HepG2 (cell line): ENCODE measurements around the gene KIRREL2. TPM values are rescaled to one million over a fixed set of nuclear protein-coding genes. Genes with fewer than 3 reads are reported as not detected.

Experiments used
- ATF6 ChIP-seq: sonication (generic); formaldehyde crosslinking; conservative IDR thresholded peaks from 2 replicates; pipeline ENCODE4 v1.4.0; 2020; ENCODE audit warnings: missing genetic modification reagents
- CC2D1A ChIP-seq: sonication (generic); formaldehyde crosslinking; IDR thresholded peaks from 2 replicates; pipeline ENCODE4 v1.8.1; 2023; ENCODE audit warnings: mild to moderate bottlenecking, missing genetic modification reagents
- GZF1 ChIP-seq: sonication (generic); formaldehyde crosslinking; IDR thresholded peaks from 2 replicates; pipeline ENCODE4 v1.5.1; 2020; ENCODE audit warnings: mild to moderate bottlenecking, missing genetic modification reagents
- KLF15 ChIP-seq: sonication (generic); formaldehyde crosslinking; IDR thresholded peaks from 2 replicates; pipeline ENCODE4 v1.8.1; 2023; ENCODE audit warnings: borderline replicate concordance, mild to moderate bottlenecking, inconsistent platforms, missing genetic modification reagents, mixed read lengths
- SAP130 ChIP-seq: IDR thresholded peaks from 2 replicates; pipeline ENCODE4 v1.6.1; 2016; ENCODE audit warnings: low read depth
- TCF12 ChIP-seq, 2 experiments: fragments of 450-650 bp in 1 of 2; sonication (generic) in 1 of 2; formaldehyde crosslinking in 1 of 2; IDR thresholded peaks; 2 replicates each; pipeline versions ENCODE4 v1.6.1 to v1.8.0; 2017 to 2022; ENCODE audit warnings: antibody characterized with exemption in 1 of 2, mild to moderate bottlenecking in 1 of 2, missing genetic modification reagents in 1 of 2, moderate library complexity in 1 of 2
- ZFP91 ChIP-seq: sonication (generic); formaldehyde crosslinking; IDR thresholded peaks from 2 replicates; pipeline ENCODE4 v1.9.0; 2022; ENCODE audit warnings: missing genetic modification reagents, mild to moderate bottlenecking, borderline replicate concordance
- ZFY ChIP-seq: sonication (generic); formaldehyde crosslinking; IDR thresholded peaks from 2 replicates; pipeline ENCODE4 v1.4.0; 2020; ENCODE audit warnings: missing genetic modification reagents
- ZNF441 ChIP-seq: sonication (generic); formaldehyde crosslinking; IDR thresholded peaks from 2 replicates; pipeline ENCODE4 v1.7.0; 2021; ENCODE audit warnings: missing genetic modification reagents, borderline replicate concordance
- ZNF687 ChIP-seq: sonication (generic); formaldehyde crosslinking; IDR thresholded peaks from 2 replicates; pipeline ENCODE4 v1.5.1; 2020; ENCODE audit warnings: mild to moderate bottlenecking, missing genetic modification reagents, moderate library complexity
- ZNF720 ChIP-seq: sonication (generic); formaldehyde crosslinking; IDR thresholded peaks from 2 replicates; pipeline ENCODE4 v1.4.0; 2020; ENCODE audit warnings: missing genetic modification reagents
- polyA plus RNA-seq, 8 experiments: library from polyadenylated mRNA; depleted of rRNA in 3 of 8; stranded (reverse) in 7 of 8; unstranded in 1 of 8; fragments of >200 nt; fragmentation: Illumina TruSeq in 4 of 8; extraction: Trizol in 4 of 8; gene quantifications; 2 replicates each; pipeline versions ENCODE4 v1.2.1 to v1.2.3, GENCODE V29; 2011 to 2016; ENCODE audit warnings: low read depth in 4 of 8, missing spikeins in 1 of 8, mixed read lengths in 1 of 8; ENCODE audit not compliant: insufficient read depth in 1 of 8
- total RNA-seq, 5 experiments: library from RNA; depleted of rRNA; stranded (reverse); fragments of >200 nt; fragmentation: Illumina TruSeq; extraction: Trizol; gene quantifications; 2 replicates each; pipeline ENCODE4 v1.2.3, GENCODE V29; 2016; ENCODE audit warnings: low read depth in 1 of 5
- TF ChIP-seq, protein P1 (sequence below): sonication (generic); formaldehyde crosslinking; IDR thresholded peaks from 2 replicates; pipeline ENCODE4 v1.4.0; 2020; ENCODE audit warnings: missing genetic modification reagents, borderline replicate concordance
- TF ChIP-seq, protein P2 (sequence below): sonication (generic); formaldehyde crosslinking; IDR thresholded peaks from 2 replicates; pipeline ENCODE4 v1.5.0; 2020; ENCODE audit warnings: missing genetic modification reagents, mild to moderate bottlenecking, borderline replicate concordance

Gene KIRREL2
- total and polyA plus RNA-seq, 2 of the 13 experiments (the other 11 are each of a cell fraction or from before 2014, with no cell fraction given): 0.18 to 2.4 TPM

GRCh38 chr19:35860818-35861639, 4.3 kb downstream of the KIRREL2 start (continued):
- TF ChIP-seq ZFP91 (CRISPR knock-in tag): peak; percentile 70; the same call in 1 of the 2 replicates
- TF ChIP-seq TCF12 (IDR thresholded peaks at IDR 0.05): no peak
- 0 out of 2 replicates have a peak, but pooled peaks have one; percentile 46 for TF ChIP-seq TCF12 (CRISPR knock-in tag; IDR thresholded peaks at IDR 0.05)
- TF ChIP-seq, protein P1, sequence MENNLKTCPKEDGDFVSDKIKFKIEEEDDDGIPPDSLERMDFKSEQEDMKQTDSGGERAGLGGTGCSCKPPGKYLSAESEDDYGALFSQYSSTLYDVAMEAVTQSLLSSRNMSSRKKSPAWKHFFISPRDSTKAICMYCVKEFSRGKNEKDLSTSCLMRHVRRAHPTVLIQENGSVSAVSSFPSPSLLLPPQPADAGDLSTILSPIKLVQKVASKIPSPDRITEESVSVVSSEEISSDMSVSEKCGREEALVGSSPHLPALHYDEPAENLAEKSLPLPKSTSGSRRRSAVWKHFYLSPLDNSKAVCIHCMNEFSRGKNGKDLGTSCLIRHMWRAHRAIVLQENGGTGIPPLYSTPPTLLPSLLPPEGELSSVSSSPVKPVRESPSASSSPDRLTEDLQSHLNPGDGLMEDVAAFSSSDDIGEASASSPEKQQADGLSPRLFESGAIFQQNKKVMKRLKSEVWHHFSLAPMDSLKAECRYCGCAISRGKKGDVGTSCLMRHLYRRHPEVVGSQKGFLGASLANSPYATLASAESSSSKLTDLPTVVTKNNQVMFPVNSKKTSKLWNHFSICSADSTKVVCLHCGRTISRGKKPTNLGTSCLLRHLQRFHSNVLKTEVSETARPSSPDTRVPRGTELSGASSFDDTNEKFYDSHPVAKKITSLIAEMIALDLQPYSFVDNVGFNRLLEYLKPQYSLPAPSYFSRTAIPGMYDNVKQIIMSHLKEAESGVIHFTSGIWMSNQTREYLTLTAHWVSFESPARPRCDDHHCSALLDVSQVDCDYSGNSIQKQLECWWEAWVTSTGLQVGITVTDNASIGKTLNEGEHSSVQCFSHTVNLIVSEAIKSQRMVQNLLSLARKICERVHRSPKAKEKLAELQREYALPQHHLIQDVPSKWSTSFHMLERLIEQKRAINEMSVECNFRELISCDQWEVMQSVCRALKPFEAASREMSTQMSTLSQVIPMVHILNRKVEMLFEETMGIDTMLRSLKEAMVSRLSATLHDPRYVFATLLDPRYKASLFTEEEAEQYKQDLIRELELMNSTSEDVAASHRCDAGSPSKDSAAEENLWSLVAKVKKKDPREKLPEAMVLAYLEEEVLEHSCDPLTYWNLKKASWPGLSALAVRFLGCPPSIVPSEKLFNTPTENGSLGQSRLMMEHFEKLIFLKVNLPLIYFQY: peak; percentile 54; the same call in 1 of the 2 replicates
- peak; percentile 66 for TF ChIP-seq ZNF687 (CRISPR knock-in tag)
- 0 out of 2 replicates have a peak, but pooled peaks have one; percentile 50 for TF ChIP-seq GZF1
- TF ChIP-seq ZNF720 (CRISPR knock-in tag): no peak
- TF ChIP-seq, protein P2, sequence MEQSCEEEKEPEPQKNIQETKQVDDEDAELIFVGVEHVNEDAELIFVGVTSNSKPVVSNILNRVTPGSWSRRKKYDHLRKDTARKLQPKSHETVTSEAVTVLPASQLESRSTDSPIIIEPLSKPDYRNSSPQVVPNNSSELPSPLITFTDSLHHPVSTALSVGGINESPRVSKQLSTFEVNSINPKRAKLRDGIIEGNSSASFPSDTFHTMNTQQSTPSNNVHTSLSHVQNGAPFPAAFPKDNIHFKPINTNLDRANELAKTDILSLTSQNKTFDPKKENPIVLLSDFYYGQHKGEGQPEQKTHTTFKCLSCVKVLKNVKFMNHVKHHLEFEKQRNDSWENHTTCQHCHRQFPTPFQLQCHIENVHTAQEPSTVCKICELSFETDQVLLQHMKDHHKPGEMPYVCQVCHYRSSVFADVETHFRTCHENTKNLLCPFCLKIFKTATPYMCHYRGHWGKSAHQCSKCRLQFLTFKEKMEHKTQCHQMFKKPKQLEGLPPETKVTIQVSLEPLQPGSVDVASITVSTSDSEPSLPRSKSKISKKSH (CRISPR knock-in tag): 0 out of 2 replicates have a peak, but pooled peaks have one; percentile 28
- peak; percentile 71; the same call in 1 of the 2 replicates for TF ChIP-seq KLF15 (CRISPR knock-in tag)
- no peak for TF ChIP-seq CC2D1A (CRISPR knock-in tag)
- peak; percentile 36; the same call in 1 of the 2 replicates for TF ChIP-seq ZNF441 (CRISPR knock-in tag)
- TF ChIP-seq SAP130: peak; percentile 43; the same call in 1 of the 2 replicates
- TF ChIP-seq ATF6 (CRISPR knock-in tag): no peak
- TF ChIP-seq ZFY (CRISPR knock-in tag): peak; percentile 55; the same call in 1 of the 2 replicates
